GM08714 (cell line): ENCODE data around the gene SLC12A4.

Experiments
- H3K4me3 ChIP-seq: fragments of 200-500 bp; sonication (Bioruptor generic); 2 replicates; pipeline ENCODE4 v1.5.1; 2014; ENCODE audit warnings: mild to moderate bottlenecking, low read length, inconsistent platforms
- ZNF274 ChIP-seq: IDR thresholded peaks from 2 replicates; pipeline ENCODE4 v1.6.1; 2012; ENCODE audit warnings: mild to moderate bottlenecking, low read depth, low read length

SLC12A4 gene

GRCh38 chr16:67897231-67897630 lies 71.2 kb downstream of the SLC12A4 start:
- TF ChIP-seq ZNF274 = no peak
- no peak overlapping the region for H3K4me3 ChIP-seq

DNA sequence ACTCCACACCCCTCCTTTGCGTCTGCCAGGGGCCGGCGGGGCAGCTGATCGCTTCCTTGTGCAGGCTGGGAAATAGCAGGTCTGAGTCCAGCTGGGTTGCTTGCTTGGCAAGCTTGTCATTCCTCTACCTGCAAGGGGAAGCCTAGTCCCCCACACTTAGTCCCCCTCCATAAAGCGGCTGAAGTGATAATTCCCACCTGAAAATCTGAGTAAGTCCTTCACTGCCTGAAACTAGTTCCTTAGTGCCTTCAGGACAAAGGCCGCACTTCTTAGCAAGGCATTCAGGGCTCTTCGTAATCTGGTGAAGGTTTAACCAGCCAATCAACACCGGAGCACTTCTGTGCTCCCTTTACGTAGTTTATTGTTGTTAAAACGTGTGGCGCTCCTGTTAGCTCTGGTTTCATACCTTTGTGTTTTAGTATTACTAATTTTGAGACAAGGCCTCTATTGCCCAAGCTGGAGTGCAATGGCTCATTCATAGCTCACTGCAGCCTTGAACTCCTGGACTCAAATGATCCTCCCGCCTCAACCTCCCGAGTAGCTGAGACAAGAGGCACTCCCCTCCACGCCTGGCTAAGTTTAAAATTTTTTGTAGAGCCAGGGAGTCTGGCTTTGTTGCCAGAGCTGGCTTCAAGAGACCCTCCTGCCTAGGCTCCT lies 74.6 kb downstream of the SLC12A4 start:
- TF ChIP-seq ZNF274 = no peak
- peak overlapping the region; percentile 92 for H3K4me3 ChIP-seq
